H1 (cell line): ENCODE data around the gene CITED4. TPM values are rescaled to one million over a fixed set of nuclear protein-coding genes. Genes with fewer than 3 reads are reported as not detected.

ENCODE experiments used
- ATF3 ChIP-seq: IDR thresholded peaks from 2 replicates; pipeline ENCODE4 v1.6.1; 2011; ENCODE audit warnings: low read depth, mild to moderate bottlenecking, low read length; ENCODE audit not compliant: insufficient read depth
- CTCF ChIP-seq, 3 experiments: IDR thresholded peaks; 1 replicate in 2 of 3; 2 replicates in 1 of 3; pipeline versions ENCODE4 v1.5.1 to v1.6.1; 2011; ENCODE audit warnings: low read length in 3 of 3, mild to moderate bottlenecking in 3 of 3, inconsistent platforms in 2 of 3, low read depth in 1 of 3, moderate library complexity in 1 of 3; ENCODE audit not compliant: insufficient read depth in 1 of 3; ENCODE audit errors: control extremely low read depth in 1 of 3
- E2F6 ChIP-seq: IDR thresholded peaks from 2 replicates; pipeline ENCODE4 v1.6.1; 2012; ENCODE audit warnings: inconsistent platforms
- GABPA ChIP-seq: IDR thresholded peaks from 2 replicates; pipeline ENCODE4 v1.6.1; 2011; ENCODE audit warnings: mild to moderate bottlenecking, low read length, moderate library complexity, borderline replicate concordance; ENCODE audit not compliant: insufficient read depth
- KDM5A ChIP-seq: fragments of 200-600 bp; IDR thresholded peaks from 2 replicates; pipeline ENCODE4 v1.7.1; 2012; ENCODE audit warnings: mild to moderate bottlenecking, low read length, inconsistent platforms, mixed read lengths
- POU5F1 ChIP-seq: IDR thresholded peaks from 2 replicates; pipeline ENCODE4 v1.6.1; 2011; ENCODE audit warnings: low read depth, mild to moderate bottlenecking, low read length, moderate library complexity
- RNF2 ChIP-seq: fragments of 200-900, 300-1000 bp; sonication (generic); IDR thresholded peaks from 2 replicates; pipeline ENCODE4 v1.7.1; 2016; ENCODE audit warnings: borderline replicate concordance, low read depth, mild to moderate bottlenecking, antibody characterized with exemption, low read length; ENCODE audit not compliant: poor library complexity, severe bottlenecking; ENCODE audit errors: missing control alignments
- SIN3A ChIP-seq, 2 experiments: IDR thresholded peaks in 1 of 2; conservative IDR thresholded peaks in 1 of 2; 2 replicates each; pipeline ENCODE4 v1.6.1; 2011 to 2012; ENCODE audit warnings: low read length in 2 of 2, improper control_type of control experiment in 1 of 2, low read depth in 1 of 2, mild to moderate bottlenecking in 1 of 2
- SP2 ChIP-seq: IDR thresholded peaks from 2 replicates; pipeline ENCODE4 v1.6.1; 2012; ENCODE audit warnings: mild to moderate bottlenecking, low read length, inconsistent platforms
- SP4 ChIP-seq: IDR thresholded peaks from 2 replicates; pipeline ENCODE4 v1.6.1; 2012; ENCODE audit warnings: low read length, inconsistent platforms
- SUZ12 ChIP-seq: fragments of 200-600 bp; sonication (generic); IDR thresholded peaks from 2 replicates; pipeline ENCODE4 v1.6.1; 2012; ENCODE audit warnings: mild to moderate bottlenecking, inconsistent platforms, low read length, moderate library complexity, mixed read lengths
- TAF1 ChIP-seq: IDR thresholded peaks from 2 replicates; pipeline ENCODE4 v1.6.1; 2011; ENCODE audit warnings: mild to moderate bottlenecking, low read depth, low read length
- TEAD4 ChIP-seq: IDR thresholded peaks from 2 replicates; pipeline ENCODE4 v1.6.1; 2012; ENCODE audit warnings: low read depth, low read length, inconsistent platforms, mixed read lengths
- YY1 ChIP-seq: IDR thresholded peaks from 2 replicates; pipeline ENCODE4 v1.6.1; 2011; ENCODE audit warnings: low read depth, mild to moderate bottlenecking, low read length
- polyA plus RNA-seq, 7 experiments: library from polyadenylated mRNA; depleted of rRNA in 3 of 7; stranded (reverse) in 5 of 7; unstranded in 2 of 7; fragments of >200 nt in 5 of 7; fragments of 200-250 nt in 2 of 7; gene quantifications; 1 replicate in 5 of 7; 2 replicates in 1 of 7; 4 replicates in 1 of 7; pipeline versions ENCODE4 v1.2.1 to v1.2.3, GENCODE V29; 2011 to 2013; ENCODE audit warnings: missing spikeins in 2 of 7, mixed read lengths in 2 of 7
- total RNA-seq: library from RNA; stranded (reverse); fragmentation: NEBNext Ultra II Directional; extraction: Animal tissue kit (Norgen Biotek cat#: 25700); gene quantifications from 2 replicates; pipeline ENCODE4 v1.2.1, GENCODE V29; 2021

The CITED4 gene
- total and polyA plus RNA-seq, 2 of the 8 experiments (the other 6 are each of a cell fraction or from before 2014, with no cell fraction given) = 5.4 to 16.3 TPM

- TF ChIP-seq TAF1 (no peak), SIN3A (conservative IDR thresholded peaks at IDR 0.05 in 1 of 2, IDR thresholded peaks at IDR 0.05 in 1 of 2; ENCODE audit: low read depth in 1 of 2, low read length in 2 of 2) (0 out of 4 replicates have a peak, but pooled peaks of 1 of the 2 experiments have one; percentile 22), TEAD4 (peak; percentile 78; the same call in 1 of the 2 replicates), POU5F1 (no peak), SP2 (no peak), SP4 (no peak), E2F6 (no peak), GABPA (no peak), YY1 (no peak), ATF3 (no peak), KDM5A (no peak), RNF2 (no peak), CTCF (IDR thresholded peaks at IDR 0.05; ENCODE audit: control extremely low read depth in 1 of 3, insufficient read depth in 1 of 3, low read depth in 1 of 3, low read length in 3 of 3) (no peak), SUZ12 (no peak)
These were observed 43.8 kb downstream of the CITED4 start (continued) for GRCh38 chr1:40818264-40818961.
